Non-pigmented ciliary epithelial cell (primary cell): ENCODE measurements around the gene SLC48A1.

Experiments used
- DNase-seq: peaks from one replicate; pipeline ENCODE4 v3.0.0-alpha.2; 2010; ENCODE audit warnings: low read depth

Gene SLC48A1

DNA sequence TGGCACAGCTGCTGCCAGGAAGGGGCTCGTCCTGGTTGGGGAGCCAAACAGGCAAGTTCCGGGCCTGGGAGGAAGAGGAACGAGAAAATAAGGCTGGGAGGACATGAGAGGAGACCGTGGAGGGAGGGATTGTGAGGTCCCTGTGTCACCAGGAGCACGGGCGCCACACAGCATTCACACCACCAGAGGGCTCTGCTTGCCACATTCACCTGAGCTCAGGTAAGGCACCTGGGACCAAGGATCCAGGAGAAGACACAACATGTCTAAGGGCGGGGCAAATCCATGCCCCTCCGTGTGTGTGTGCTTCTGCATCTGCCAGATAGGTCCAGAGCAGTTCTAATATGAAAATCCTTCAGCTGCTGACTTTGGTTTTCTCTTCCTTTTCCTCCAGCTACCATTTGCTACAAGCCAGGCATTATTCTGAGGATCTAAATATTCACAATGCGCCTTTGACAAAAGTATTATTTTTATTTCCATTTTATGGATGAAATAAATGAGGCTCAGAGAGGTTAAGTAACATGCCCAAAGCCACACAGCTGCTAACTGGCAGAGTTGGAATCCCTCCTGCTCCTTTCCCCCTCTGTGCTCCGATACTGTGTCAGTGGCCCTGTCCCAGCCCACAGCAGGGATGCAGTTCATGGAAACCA, 28.9 kb upstream of the SLC48A1 start:
- DNase-seq = no peak

DNA sequence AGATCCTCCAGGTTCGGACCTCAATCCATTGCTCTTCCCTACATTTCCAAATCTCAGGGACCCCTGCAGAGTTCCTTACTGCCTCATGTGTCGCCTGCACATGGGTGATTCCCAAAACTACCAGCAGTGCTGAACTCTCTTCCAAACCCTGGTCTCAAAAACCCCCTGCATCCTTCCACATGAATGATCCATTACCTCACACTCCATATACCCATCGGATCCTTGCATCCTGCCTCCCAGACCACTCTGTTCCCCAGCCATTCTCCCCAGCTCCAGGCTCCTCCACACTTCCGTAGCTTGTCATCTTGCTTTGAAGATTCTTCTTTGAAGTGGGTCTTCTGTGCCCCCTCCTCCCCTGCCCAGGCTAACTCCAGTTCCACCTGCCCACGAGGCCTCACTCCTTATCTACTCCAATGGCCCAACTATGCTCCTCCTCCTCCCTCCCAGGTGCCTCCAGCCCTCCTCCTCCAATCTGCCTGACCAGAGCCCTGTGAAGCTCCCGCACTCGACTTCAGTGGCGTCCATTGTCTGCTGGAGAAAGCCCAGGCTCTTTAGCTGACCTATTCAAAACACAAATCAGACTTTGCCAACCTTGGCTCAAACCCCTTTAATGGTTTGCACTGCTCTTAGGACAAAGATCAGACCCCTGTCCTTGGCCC, 28.1 kb upstream of the SLC48A1 start:
- DNase-seq = no peak

DNA sequence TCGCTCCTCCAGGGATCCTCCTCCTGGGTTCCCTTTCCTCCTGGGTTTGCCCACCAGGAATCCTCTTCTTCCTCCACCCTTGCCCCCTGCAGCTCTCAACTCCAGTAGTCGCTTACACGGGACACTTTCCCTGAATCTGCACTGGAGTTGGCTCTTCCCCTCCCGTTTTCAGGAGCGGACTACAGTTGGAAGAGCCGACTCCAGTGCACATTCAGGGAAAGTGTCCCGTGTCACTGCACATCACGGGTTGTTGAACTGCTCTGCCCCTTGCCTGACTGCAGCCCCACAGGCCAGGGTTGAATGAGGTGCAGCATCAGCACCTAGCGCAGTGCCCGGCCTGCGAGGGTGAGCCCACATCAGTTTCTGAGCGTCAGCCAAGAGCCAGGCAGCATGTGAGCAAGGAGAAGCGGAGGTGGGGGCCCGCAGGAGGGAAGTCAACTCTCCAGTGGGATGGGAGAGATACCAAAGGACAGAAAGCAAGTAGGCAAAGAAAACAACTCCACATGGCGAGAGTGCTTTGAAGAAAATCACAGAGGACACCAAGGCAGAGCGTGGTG, 27.5 kb upstream of the SLC48A1 start:
- no peak for DNase-seq

DNA sequence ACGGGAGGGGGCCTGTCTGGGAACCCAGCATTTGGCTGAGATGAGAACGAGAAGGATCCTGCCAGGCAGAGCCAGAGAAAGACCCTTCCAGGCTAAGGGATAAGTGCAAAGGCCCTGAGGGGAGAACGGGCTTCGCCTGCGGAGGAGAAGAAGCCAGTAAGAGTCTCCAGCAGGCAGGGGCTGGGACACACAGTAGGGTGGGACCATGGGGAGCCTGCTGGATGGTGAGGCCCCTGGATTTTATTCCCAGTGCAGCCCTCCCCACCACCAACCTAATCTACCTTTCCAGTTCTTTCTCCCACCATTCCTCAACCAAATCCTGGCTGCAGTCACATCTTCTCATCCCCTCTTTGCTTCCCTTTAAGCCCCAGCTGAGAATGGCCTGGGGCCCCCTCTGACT, 27.0 kb upstream of the SLC48A1 start:
- DNase-seq = no peak

DNA sequence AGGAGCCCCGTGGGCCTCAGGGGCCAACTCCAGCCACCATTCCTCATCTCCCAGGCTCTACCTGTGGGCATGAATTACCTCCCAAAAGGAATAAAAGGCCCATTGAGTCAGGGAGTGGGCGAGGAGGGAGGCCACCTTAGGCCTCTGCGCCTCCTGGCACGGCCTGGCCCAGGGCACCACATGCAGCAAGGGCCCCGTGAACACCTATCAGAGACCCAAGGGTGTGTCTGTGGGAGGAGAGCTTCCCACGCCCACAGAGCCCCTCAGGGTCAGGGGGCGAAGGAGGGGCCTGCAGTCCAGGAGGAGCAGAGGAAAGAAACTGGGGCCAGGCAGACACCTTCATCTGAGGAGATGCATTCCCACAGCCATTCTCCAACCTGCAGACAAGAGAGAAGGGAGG, 26.5 kb upstream of the SLC48A1 start:
- no peak for DNase-seq

DNA sequence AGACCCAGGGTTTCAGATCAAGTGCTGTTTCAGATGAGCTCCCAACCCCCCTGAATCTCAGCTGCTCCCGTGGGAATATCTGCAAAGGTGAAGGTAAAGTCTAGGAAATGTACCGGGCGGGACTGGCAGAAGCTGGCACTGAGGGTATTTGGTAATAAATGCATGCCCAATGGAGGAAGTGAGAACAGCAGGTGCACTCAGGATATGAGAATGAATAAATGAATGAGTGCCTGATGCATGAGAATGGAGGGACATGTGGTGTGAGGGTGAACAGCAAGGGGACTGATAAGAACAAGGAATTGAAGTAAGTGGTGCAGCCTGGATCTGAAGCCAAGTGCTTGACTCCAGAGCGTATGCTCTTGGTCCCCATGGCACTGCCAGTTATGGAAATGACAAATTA, 25.9 kb upstream of the SLC48A1 start:
- no peak for DNase-seq

DNA sequence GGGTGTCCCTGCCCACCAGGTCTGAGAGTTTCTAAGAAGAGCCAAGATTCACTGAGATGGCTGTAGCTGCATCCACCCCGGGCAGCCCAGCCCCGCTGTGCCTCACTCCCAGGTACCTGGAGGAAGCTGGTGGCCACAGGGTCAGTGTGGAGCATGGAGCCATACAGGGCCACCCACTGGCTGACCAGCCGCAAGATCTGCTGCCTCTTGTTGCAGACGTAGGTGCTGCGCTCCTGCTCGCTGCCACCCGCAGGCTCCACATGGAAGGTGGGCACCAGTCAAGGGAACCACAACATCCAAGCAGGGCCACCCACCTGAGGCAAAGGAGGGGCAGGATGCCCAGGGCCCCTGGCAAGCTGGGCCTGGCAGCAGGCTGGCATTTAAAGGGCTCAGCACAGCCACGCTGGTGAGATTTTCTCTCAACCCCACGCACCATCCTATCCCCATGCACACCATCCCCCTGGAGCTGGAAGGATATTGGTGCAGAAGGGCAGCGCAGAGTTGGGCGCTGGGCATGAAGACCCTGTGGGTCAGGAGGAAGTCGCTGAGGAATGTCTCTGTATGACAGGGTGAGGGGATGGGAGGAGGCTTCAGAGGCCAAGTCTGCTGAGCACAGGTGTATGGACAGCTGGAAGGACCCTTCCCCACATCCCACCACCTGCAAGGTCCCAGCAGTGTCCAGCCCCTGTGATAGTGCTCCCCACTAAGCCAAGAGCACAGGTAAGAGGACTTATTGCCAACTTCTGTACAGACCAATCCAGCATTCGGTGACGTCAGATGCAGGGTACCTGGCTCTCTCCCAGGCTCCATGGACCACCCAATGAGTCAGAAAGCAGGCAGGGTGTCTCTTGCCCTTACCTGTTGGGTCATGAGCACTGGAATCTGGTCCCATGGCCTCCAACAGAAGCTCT, 25.2 kb upstream of the SLC48A1 start:
- no peak for DNase-seq

DNA sequence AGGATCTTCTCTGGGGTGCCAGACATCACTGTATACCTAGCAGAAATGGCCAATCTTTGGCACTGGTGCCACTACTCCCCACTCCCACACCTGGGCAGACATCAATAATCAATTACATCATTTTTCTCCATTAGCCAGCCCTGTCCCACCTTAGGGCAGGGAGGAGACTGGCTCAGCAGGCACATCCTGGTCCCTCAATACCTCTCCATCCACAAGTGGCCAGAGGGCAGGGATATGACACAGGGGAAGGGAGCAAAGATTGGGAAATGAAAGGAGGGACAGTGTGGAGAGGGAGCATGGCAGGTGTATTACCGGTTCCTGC, 24.6 kb upstream of the SLC48A1 start:
- no peak for DNase-seq

DNA sequence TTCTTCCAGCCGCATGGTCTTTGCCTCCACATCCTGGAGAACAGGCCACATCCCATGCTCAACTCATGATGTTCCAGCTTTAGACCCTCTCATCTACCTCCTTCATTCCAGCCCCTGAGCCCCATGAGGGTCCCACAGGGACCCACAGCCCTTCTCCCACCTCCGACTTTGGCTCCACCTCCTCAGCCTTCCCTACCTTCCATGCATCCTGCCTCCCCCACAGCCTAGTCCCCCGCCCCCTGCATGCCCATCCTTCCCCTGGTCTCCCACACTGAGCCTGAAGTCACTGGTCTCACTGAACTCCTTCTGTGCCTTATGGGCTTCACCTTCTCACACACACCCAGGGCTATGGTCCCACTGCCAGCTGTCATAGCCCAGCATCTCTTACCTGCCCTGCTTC, 24.1 kb upstream of the SLC48A1 start:
- no peak for DNase-seq

DNA sequence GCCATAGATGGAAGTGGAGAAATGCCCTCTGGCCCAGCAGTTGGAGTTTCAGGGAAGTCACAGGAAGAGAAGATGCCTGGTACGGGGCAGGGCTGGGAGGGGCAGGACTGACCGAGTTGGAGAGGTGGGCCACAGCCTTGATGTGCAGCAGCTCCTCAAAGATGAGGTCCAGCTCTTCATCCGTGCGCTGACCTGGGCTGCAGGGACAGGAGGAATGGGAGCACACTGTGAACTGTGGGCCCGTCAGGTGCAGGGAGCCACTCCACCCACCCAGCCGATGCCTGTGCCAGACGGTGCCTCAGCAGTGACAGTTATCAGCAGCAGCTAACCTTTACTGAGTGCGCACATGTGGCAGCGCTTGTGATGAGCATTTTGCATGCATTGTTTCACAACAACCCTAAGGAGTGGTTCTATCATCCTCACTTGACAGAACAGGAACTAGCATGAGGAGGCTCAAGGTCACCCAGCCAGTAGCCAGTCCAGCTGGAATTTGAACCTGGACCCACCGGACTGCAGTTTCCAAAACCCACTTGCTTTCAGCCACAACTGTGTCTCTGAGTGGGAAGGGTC, 22.7 kb upstream of the SLC48A1 start:
- DNase-seq = no peak

DNA sequence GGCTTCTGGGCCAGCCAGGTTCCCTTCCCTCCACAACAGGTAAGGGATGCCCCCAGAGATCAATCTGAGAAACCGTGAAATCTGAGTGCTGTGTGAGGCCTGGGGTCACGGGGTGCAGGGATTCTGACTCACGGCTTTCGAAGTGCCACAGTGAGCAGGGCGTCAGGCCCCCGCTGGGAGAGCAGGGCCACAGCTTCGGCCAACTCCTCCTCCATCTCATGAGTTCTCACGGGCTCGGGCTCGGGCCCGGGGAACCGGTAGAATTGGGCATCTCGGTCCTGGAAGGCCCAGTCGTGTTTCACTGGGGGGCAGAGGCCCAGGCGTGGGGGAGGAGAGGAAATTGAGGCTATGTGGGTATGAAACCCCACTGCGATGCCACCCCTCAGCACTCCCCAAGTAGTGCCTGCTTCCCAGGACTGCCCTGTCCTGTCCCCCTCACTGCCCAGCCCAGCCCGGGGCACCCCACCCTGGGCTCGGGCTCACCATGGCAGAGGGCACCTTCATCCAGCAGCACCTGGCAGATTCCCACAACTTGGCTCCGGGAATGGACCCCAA, 22.0 kb upstream of the SLC48A1 start:
- no peak for DNase-seq

DNA sequence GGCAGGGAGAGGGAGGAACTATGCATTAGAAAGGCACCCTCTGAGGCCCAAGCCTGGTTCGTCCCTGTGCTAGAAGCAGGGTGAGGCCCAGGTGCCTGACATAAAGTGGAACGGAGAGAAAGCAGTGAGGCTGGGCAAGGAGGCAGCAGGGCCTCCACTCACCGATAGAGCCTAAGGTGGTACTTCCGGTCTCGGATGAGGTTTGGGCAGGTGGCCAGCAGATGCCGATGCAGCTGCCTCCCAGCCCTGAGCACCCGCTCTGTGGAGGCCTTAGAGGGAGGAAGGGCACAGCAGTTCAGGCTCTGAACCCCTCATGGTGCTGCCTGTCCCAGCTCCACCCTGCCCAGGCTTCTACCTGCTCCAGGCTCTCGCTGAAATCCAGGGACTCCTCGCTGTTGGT, 21.5 kb upstream of the SLC48A1 start:
- no peak for DNase-seq

DNA sequence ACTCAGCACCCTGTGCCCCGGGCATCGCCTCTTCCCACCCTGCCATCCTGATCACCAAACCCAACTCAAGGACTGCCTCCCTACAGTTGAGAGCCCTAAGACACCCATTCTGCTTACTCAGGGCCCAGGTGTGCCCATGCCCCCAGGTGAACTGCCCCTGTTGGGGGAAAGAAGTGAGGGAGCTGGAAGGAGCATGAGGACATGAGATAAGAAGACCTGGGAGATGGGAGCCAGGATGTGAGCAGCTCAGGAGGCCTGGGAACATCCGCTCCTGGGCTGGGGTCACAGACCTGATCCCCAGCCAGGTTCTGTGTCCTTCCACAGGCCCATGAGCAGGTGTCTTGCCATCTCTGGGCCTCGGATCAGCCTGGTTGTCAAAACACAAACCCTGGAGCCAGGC, 20.9 kb upstream of the SLC48A1 start:
- no peak for DNase-seq

DNA sequence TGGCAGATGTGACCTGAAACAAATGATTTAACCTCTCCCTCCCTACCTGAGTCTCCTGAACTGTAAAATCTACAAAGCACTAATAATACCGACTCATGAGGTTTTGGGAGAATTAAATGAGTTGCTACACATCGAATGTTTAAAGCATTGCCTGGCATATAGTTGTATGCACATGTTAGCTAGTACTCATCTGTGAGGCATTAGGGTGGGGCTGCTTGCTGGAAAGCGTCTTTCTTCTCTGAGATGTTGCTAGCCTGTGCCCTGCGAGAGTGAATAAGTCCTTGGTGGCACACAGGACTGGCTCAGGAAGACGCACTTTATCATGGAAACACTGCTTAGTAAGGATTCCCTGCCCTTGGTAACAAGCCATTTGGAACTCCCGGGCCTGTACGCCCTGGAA, 20.5 kb upstream of the SLC48A1 start:
- DNase-seq = no peak

DNA sequence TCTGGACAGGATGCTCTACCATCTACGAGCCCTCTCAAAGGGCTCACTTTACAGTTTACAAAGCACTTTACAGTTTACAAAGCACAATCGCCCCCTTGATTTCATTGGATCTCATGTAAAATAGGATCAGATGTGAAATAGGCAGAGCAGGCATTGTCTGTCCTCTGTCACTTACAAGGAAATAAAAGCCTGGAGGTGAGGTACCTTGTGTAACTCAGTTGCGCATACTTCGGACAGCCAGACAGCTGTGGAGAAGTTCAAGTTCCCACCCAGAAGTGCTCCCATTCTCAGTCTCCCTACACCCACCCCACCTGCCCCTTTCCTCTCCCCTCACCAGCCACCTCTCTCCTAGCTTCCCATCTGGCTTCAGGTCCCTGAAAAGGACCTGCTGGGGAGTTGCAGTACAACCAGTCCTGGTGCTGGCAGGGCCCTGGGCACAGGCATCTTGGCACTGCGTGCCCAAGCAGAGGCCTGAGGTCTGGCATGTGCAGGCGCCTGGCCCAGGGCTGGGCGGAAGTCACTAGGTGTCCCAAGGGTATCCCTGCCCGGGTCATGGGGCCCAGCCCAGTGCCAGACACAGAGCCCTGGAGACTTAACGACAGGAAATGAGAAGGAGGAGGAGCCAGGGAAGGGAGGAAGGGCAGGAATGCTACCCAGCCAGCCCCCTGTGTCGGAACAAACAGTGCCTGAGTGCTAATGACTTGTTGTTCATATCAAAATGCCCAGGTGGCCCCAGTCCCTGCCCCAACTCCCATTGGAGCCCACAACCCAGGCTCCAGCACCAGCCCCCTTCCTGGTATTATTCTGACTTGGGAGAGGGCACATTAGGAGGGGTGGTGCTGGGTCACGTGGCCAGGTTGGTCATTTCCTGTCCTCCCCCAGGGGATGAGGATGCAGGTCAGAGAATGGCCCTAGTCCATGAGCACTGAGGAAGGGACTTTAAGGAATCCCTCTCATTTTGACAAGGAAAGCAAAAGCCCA, 19.7 kb upstream of the SLC48A1 start:
- DNase-seq = no peak

DNA sequence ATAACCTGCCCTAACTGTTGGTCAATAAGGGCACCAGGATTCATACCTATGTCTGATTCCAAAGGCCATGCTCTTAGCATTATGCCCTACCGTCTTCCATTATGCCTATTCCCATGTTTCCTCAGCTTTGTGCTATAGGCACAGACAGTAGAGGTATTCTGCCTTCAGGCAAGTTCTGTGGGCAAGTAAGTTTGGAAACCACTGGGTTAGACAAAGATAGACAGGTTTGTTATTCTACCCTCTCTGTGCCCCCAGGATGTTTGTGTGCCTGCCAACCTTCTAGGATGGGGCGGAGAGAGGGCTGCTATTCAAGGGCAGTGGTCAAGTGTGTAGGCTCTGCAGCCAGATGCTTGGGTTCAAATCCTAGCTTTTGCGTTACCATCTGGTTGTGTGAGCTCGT, 18.9 kb upstream of the SLC48A1 start:
- DNase-seq = no peak

DNA sequence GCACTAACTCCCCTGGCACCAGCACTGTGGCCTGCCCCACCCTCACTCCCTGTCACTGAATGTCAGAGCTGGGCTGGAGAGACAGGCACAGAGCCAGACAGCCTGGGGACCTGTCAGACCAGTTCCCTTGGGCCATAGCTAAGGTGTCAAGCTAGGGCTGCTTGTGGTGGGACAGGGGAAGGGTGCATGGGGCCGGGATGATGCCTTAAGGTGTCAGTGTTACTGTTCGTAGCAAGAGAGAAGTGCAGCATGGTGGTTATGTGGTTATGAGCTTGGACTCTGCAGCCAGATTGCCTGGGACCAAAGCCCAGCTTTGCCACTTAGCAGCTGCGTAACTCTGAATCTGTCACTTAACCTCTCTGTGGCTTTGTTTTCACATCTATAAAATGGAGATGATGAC, 18.2 kb upstream of the SLC48A1 start:
- DNase-seq = no peak

DNA sequence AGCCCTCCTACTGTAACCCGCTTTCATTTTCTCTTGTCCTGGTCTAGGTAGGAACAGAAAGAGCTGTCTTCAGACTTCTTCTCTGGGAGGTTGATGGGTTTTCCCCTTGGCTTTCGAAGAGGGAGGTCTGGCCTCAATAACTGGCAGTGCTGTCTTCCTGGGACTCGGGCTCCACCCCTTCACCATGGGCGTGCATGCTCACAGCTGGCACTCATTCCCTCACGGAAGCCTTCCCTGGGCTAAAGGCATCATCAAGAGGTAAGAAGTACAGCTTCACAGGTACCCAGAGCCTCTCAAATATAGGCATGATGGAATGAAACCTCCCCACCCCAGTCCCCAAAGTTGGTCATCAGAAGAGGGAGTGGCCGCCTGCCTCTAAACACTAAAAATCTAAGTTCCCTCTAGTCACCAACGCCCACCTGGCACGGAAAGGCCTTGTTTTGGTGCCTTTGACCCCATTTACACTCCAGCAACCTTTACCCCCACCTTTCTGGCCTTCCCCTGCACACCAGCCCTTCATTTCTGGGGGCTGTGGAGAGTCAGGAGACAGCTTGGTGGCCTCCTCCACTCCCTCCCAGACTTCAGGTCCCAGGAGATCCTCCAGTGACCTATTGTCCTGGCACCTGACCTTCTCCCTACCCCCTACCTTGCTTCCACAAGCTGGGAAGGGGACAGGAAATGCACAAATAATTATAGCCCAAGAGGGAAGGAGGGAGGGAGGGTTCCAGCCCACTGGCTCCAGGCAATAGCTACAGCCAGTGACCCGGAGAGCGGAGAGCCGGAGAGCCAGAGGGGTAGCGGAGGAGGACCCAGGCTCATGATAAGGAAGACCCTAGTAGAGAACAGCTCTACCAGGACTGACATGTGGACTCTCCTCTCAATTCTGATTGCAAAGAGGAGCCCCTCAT, 17.1 kb upstream of the SLC48A1 start:
- no peak for DNase-seq

DNA sequence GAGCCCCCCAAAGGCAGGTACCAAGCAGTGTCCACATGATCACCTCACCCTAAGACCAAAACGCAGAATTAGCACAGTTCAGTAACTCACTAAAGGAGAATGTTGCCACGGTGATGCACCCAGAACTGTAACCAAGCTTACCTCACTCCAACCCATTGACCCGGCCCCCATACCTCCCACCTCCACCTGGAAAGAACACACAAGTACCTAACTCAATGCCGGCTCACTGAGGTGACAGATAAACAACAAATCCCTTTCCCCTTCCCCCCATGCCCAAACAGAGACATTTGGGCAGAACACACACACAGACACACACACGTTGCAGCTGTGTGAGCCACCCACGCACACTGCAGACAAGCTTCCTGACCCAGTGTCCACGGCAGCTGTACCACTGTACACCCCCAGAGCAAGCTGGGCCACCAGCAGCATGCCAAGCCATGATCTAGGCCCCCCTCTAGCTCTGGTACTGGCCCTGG, 15.6 kb upstream of the SLC48A1 start:
- no peak for DNase-seq
